HepG2 (cell line): Measurements from ENCODE around the gene SYT1. TPM values are rescaled to one million over a fixed set of nuclear protein-coding genes. Genes with fewer than 3 reads are reported as not detected.

Source experiments
- ETV5 ChIP-seq: IDR thresholded peaks from 2 replicates; pipeline ENCODE4 v1.6.1; 2018; ENCODE audit warnings: missing biosample characterization, missing genetic modification reagents, inconsistent platforms, borderline replicate concordance
- FOSL2 ChIP-seq: sonication (generic); formaldehyde crosslinking; IDR thresholded peaks from 2 replicates; pipeline ENCODE4 v1.4.0; 2020; ENCODE audit warnings: missing genetic modification reagents
- FOXO1 ChIP-seq: sonication (generic); formaldehyde crosslinking; IDR thresholded peaks from 2 replicates; pipeline ENCODE4 v1.4.0; 2020; ENCODE audit warnings: missing genetic modification reagents
- FOXP1 ChIP-seq, 2 experiments: fragments of 450-650 bp in 1 of 2; IDR thresholded peaks; 2 replicates each; pipeline ENCODE4 v1.6.1; 2017 to 2018; ENCODE audit warnings: antibody characterized with exemption in 1 of 2
- JDP2 ChIP-seq: sonication (generic); formaldehyde crosslinking; IDR thresholded peaks from 2 replicates; pipeline ENCODE4 v1.8.1; 2022; ENCODE audit warnings: missing genetic modification reagents, borderline replicate concordance
- MAFG ChIP-seq: sonication (generic); formaldehyde crosslinking; IDR thresholded peaks from 2 replicates; pipeline ENCODE4 v1.5.1; 2020; ENCODE audit warnings: mild to moderate bottlenecking, missing genetic modification reagents
- SALL2 ChIP-seq: sonication (generic); formaldehyde crosslinking; IDR thresholded peaks from 2 replicates; pipeline ENCODE4 v1.8.1; 2023; ENCODE audit warnings: mild to moderate bottlenecking, missing genetic modification reagents, inconsistent platforms
- ZNF331 ChIP-seq: sonication (generic); formaldehyde crosslinking; IDR thresholded peaks from 2 replicates; pipeline ENCODE4 v1.4.0; 2020; ENCODE audit warnings: missing genetic modification reagents
- ZNF460 ChIP-seq: sonication (generic); formaldehyde crosslinking; IDR thresholded peaks from 2 replicates; pipeline ENCODE4 v1.5.1; 2020; ENCODE audit warnings: missing genetic modification reagents, mild to moderate bottlenecking, borderline replicate concordance
- ZNF563 ChIP-seq: sonication (generic); formaldehyde crosslinking; IDR thresholded peaks from 2 replicates; pipeline ENCODE4 v1.8.0; 2022; ENCODE audit warnings: mild to moderate bottlenecking, moderate library complexity, missing genetic modification reagents
- ZNF780A ChIP-seq: sonication (generic); formaldehyde crosslinking; IDR thresholded peaks from 2 replicates; pipeline ENCODE4 v1.8.0; 2022; ENCODE audit warnings: mild to moderate bottlenecking, missing genetic modification reagents, moderate library complexity
- polyA plus RNA-seq, 8 experiments: library from polyadenylated mRNA; depleted of rRNA in 3 of 8; stranded (reverse) in 7 of 8; unstranded in 1 of 8; fragments of >200 nt; fragmentation: Illumina TruSeq in 4 of 8; extraction: Trizol in 4 of 8; gene quantifications; 2 replicates each; pipeline versions ENCODE4 v1.2.1 to v1.2.3, GENCODE V29; 2011 to 2016; ENCODE audit warnings: low read depth in 4 of 8, missing spikeins in 1 of 8, mixed read lengths in 1 of 8; ENCODE audit not compliant: insufficient read depth in 1 of 8
- total RNA-seq, 5 experiments: library from RNA; depleted of rRNA; stranded (reverse); fragments of >200 nt; fragmentation: Illumina TruSeq; extraction: Trizol; gene quantifications; 2 replicates each; pipeline ENCODE4 v1.2.3, GENCODE V29; 2016; ENCODE audit warnings: low read depth in 1 of 5
- TF ChIP-seq, protein P1 (sequence below): sonication (generic); formaldehyde crosslinking; IDR thresholded peaks from 2 replicates; pipeline ENCODE4 v1.4.0; 2020; ENCODE audit warnings: mild to moderate bottlenecking, missing genetic modification reagents
- TF ChIP-seq, protein P2 (sequence below): sonication (generic); formaldehyde crosslinking; IDR thresholded peaks from 2 replicates; pipeline ENCODE4 v1.9.0; 2021; ENCODE audit warnings: missing genetic modification reagents, mild to moderate bottlenecking, borderline replicate concordance
- TF ChIP-seq, protein P3 (sequence below): sonication (generic); formaldehyde crosslinking; IDR thresholded peaks from 2 replicates; pipeline ENCODE4 v1.4.0; 2020; ENCODE audit warnings: mild to moderate bottlenecking, low read depth, missing genetic modification reagents
- TF ChIP-seq, protein P4 (sequence below): sonication (generic); formaldehyde crosslinking; IDR thresholded peaks from 2 replicates; pipeline ENCODE4 v1.4.0; 2020; ENCODE audit warnings: low read depth, mild to moderate bottlenecking, missing genetic modification reagents
- TF ChIP-seq, protein P5 (sequence below): sonication (generic); formaldehyde crosslinking; conservative IDR thresholded peaks from 2 replicates; pipeline ENCODE4 v1.4.0; 2020; ENCODE audit warnings: missing genetic modification reagents

SYT1 gene
- total and polyA plus RNA-seq, 2 of the 13 experiments (the other 11 are each of a cell fraction or from before 2014, with no cell fraction given): not detected

DNA sequence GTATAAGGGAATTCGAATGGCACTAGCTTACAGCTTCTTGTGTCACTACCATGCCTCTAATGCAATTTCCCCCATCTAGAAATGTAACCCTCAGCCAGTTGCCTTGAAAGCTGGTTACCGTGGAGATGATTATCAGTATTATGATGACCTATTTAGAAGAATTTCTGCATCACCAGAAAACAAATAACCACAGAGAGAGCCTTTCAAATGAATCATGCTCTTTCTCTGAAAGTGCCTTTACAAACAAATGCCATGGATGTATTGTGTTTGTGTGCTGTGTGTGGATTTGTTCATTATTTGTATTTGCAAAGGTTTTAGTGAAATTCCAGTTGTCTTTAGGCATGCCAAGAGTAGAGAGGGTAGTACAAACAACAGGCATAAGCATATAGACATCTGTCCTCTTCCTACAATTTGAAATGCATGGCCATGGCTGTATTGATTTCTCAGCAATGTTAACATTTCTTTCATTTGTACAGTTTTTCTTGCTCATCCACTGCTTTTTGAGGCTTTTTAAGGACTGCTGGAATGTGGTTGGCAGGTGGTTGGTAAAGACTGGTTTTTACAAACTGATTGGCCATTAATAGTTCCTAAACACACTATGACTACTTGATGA is 559.6 kb downstream of the SYT1 start (continued):
- TF ChIP-seq FOXP1 (IDR thresholded peaks at IDR 0.05): peak; percentile 90
- peak; percentile 94 for TF ChIP-seq FOXP1 (CRISPR knock-in tag; IDR thresholded peaks at IDR 0.05)
- TF ChIP-seq, protein P1, sequence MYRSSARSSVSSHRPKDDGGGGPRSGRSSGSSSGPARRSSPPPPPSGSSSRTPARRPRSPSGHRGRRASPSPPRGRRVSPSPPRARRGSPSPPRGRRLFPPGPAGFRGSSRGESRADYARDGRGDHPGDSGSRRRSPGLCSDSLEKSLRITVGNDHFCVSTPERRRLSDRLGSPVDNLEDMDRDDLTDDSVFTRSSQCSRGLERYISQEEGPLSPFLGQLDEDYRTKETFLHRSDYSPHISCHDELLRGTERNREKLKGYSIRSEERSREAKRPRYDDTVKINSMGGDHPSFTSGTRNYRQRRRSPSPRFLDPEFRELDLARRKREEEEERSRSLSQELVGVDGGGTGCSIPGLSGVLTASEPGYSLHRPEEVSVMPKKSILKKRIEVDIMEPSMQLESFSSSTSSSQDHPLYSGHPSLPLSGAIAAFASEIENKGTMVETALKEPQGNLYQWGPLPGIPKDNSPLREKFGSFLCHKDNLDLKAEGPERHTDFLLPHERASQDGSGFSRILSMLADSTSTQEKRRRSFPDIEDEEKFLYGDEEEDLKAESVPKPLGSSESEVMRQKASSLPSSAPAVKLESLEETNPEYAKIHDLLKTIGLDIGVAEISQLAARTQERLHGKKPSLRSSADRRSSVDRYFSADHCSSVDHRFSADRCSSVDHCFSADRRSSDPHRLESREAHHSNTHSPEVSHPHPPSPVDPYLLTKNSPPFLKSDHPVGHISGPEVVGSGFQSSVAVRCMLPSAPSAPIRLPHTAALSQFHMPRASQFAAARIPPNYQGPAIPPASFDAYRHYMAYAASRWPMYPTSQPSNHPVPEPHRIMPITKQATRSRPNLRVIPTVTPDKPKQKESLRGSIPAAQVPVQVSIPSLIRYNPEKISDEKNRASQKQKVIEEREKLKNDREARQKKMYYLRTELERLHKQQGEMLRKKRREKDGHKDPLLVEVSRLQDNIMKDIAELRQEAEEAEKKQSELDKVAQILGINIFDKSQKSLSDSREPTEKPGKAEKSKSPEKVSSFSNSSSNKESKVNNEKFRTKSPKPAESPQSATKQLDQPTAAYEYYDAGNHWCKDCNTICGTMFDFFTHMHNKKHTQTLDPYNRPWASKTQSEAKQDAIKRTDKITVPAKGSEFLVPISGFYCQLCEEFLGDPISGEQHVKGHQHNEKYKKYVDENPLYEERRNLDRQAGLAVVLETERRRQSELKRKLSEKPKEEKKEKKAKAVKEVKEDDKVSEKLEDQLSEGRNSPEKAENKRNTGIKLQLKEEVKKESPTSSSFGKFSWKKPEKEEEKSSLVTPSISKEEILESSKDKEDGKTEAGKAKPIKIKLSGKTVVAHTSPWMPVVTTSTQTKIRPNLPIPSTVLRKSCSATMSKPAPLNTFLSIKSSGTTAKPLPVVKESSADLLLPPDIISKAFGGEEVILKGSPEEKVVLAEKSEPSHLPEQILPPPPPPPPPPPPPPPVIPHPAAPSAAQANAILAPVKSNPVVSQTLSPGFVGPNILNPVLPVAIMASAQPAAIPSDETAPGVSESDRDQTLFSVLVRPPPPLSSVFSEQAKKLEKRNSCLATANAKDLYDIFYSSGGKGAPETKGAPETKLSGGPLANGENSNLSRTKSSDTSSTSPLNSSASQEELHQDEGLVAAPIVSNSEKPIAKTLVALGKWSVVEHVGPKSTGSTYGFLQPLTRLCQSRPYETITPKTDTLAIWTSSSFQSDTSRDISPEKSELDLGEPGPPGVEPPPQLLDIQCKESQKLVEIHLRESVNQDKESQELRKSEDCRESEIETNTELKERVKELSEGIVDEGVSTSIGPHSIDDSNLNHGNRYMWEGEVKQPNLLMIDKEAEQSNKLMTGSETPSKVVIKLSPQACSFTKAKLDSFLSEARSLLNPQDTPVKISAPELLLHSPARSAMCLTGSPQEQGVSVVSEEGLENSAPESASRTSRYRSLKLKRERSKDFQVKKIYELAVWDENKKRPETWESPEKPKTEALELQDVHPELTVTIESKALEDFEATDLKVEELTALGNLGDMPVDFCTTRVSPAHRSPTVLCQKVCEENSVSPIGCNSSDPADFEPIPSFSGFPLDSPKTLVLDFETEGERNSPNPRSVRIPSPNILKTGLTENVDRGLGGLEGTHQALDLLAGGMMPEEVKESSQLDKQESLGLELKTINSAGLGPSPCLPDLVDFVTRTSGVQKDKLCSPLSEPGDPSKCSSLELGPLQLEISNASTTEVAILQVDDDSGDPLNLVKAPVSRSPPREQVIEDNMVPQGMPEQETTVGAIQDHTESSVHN (CRISPR knock-in tag): no peak
- TF ChIP-seq, protein P2, sequence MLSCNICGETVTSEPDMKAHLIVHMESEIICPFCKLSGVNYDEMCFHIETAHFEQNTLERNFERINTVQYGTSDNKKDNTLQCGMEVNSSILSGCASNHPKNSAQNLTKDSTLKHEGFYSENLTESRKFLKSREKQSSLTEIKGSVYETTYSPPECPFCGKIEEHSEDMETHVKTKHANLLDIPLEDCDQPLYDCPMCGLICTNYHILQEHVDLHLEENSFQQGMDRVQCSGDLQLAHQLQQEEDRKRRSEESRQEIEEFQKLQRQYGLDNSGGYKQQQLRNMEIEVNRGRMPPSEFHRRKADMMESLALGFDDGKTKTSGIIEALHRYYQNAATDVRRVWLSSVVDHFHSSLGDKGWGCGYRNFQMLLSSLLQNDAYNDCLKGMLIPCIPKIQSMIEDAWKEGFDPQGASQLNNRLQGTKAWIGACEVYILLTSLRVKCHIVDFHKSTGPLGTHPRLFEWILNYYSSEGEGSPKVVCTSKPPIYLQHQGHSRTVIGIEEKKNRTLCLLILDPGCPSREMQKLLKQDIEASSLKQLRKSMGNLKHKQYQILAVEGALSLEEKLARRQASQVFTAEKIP (CRISPR knock-in tag): no peak
- TF ChIP-seq ETV5 (CRISPR knock-in tag): no peak; the same call in 1 of the 2 replicates
- no peak for TF ChIP-seq ZNF331
- TF ChIP-seq FOXO1 (CRISPR knock-in tag): no peak
- TF ChIP-seq, protein P3, sequence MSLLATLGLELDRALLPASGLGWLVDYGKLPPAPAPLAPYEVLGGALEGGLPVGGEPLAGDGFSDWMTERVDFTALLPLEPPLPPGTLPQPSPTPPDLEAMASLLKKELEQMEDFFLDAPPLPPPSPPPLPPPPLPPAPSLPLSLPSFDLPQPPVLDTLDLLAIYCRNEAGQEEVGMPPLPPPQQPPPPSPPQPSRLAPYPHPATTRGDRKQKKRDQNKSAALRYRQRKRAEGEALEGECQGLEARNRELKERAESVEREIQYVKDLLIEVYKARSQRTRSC (CRISPR knock-in tag): no peak
- TF ChIP-seq JDP2 (CRISPR knock-in tag): no peak
- TF ChIP-seq MAFG: no peak
- TF ChIP-seq, protein P4, sequence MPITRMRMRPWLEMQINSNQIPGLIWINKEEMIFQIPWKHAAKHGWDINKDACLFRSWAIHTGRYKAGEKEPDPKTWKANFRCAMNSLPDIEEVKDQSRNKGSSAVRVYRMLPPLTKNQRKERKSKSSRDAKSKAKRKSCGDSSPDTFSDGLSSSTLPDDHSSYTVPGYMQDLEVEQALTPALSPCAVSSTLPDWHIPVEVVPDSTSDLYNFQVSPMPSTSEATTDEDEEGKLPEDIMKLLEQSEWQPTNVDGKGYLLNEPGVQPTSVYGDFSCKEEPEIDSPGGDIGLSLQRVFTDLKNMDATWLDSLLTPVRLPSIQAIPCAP: no peak
- TF ChIP-seq, protein P5, sequence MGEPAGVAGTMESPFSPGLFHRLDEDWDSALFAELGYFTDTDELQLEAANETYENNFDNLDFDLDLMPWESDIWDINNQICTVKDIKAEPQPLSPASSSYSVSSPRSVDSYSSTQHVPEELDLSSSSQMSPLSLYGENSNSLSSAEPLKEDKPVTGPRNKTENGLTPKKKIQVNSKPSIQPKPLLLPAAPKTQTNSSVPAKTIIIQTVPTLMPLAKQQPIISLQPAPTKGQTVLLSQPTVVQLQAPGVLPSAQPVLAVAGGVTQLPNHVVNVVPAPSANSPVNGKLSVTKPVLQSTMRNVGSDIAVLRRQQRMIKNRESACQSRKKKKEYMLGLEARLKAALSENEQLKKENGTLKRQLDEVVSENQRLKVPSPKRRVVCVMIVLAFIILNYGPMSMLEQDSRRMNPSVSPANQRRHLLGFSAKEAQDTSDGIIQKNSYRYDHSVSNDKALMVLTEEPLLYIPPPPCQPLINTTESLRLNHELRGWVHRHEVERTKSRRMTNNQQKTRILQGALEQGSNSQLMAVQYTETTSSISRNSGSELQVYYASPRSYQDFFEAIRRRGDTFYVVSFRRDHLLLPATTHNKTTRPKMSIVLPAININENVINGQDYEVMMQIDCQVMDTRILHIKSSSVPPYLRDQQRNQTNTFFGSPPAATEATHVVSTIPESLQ (CRISPR knock-in tag): no peak
- no peak for TF ChIP-seq ZNF563 (CRISPR knock-in tag)
- no peak for TF ChIP-seq ZNF460
- TF ChIP-seq SALL2 (CRISPR knock-in tag): no peak
- TF ChIP-seq ZNF780A (CRISPR knock-in tag): no peak
- TF ChIP-seq FOSL2 (CRISPR knock-in tag): peak; percentile 85
